Endothelial cell of umbilical vein (primary cell): Measurements from ENCODE around the gene PLXNA4. TPM values are rescaled to one million over a fixed set of nuclear protein-coding genes. Genes with fewer than 3 reads are reported as not detected.

Experiments used
- BruUV-seq: library from RNA; stranded (reverse); fragments of 400-500 nt; replicated peaks from 2 replicates; lab custom pipeline; 2021; lab: Mats Ljungman, UMichigan
- CTCF ChIA-PET: fragments of 300-600, 350-600 bp; sonication (Branson Sonifier 250); formaldehyde crosslinking; loops from one replicate; lab custom pipeline; 2021; ENCODE audit warnings: antibody characterized with exemption, inconsistent platforms; lab: Charles Lee
- POLR2A ChIA-PET: fragments of 300-600, 350-600 bp; sonication (Branson Sonifier 250); formaldehyde crosslinking; loops from one replicate; lab custom pipeline; 2021; ENCODE audit warnings: antibody characterized with exemption, inconsistent platforms; lab: Charles Lee
- DNase-seq: peaks from one replicate; pipeline ENCODE4 v3.0.0-alpha.2; 2011; ENCODE audit warnings: low read depth, low spot score
- FAIRE-seq: peaks from 2 replicates; lab custom pipeline; 2011; peaks lifted over from hg19 to GRCh38; lab: Jason Lieb, UNC
- H2AFZ ChIP-seq: 2 replicates; pipeline ENCODE4 v1.6.0; 2012; ENCODE audit warnings: low read depth, low read length, control low read depth, inconsistent platforms
- H3K27ac ChIP-seq: 2 replicates; pipeline ENCODE4 v1.5.1; 2011; ENCODE audit warnings: low read depth, mild to moderate bottlenecking, control low read depth, low read length, moderate library complexity; ENCODE audit not compliant: insufficient read depth
- H3K27me3 ChIP-seq, 2 experiments: 2 replicates each; pipeline versions ENCODE4 v1.6.0 to v1.6.1; 2011; ENCODE audit warnings: low read length in 2 of 2, mixed read lengths in 1 of 2; ENCODE audit not compliant: control insufficient read depth in 2 of 2, insufficient read depth in 2 of 2
- H3K36me3 ChIP-seq, 2 experiments: 2 replicates in 1 of 2; 3 replicates in 1 of 2; pipeline ENCODE4 v1.5.1; 2011; ENCODE audit warnings: low read length in 2 of 2, mild to moderate bottlenecking in 1 of 2, moderate library complexity in 1 of 2; ENCODE audit not compliant: control insufficient read depth in 2 of 2, insufficient read depth in 2 of 2; ENCODE audit errors: extremely low read depth in 1 of 2
- H3K4me1 ChIP-seq: 3 replicates; pipeline ENCODE4 v1.5.1; 2011; ENCODE audit warnings: mild to moderate bottlenecking, low read length; ENCODE audit not compliant: control insufficient read depth, insufficient read depth; ENCODE audit errors: extremely low read depth
- H3K4me2 ChIP-seq: 2 replicates; pipeline ENCODE4 v1.6.1; 2011; ENCODE audit warnings: low read length, control low read depth, mixed read lengths; ENCODE audit not compliant: insufficient read depth
- H3K4me3 ChIP-seq, 3 experiments: fragments of 200-600 bp in 1 of 3; sonication (generic), shearing (Covaris generic) in 1 of 3; replicated peaks in 1 of 3; 2 replicates each; pipeline ENCODE4 v1.5.1; 2011 to 2016; ENCODE audit warnings: control low read depth in 3 of 3, low read length in 3 of 3, mild to moderate bottlenecking in 2 of 3, inconsistent platforms in 1 of 3, low read depth in 1 of 3, moderate library complexity in 1 of 3; ENCODE audit not compliant: insufficient read depth in 1 of 3
- H3K79me2 ChIP-seq: 2 replicates; pipeline ENCODE4 v1.6.0; 2012; ENCODE audit warnings: low read length, inconsistent platforms; ENCODE audit not compliant: control insufficient read depth, insufficient read depth
- H3K9ac ChIP-seq: replicated peaks from 2 replicates; pipeline ENCODE3; 2011; ENCODE audit warnings: low read length, control low read depth; ENCODE audit not compliant: insufficient read depth; ENCODE audit errors: extremely low read depth
- H3K9me1 ChIP-seq: replicated peaks from 3 replicates; pipeline ENCODE4 v1.6.0; 2011; ENCODE audit warnings: mild to moderate bottlenecking, low read length; ENCODE audit not compliant: control insufficient read depth, insufficient read depth; ENCODE audit errors: extremely low read depth
- H3K9me3 ChIP-seq: replicated peaks from 2 replicates; pipeline ENCODE4 v1.5.1; 2012; ENCODE audit warnings: low read length, inconsistent platforms; ENCODE audit not compliant: control insufficient read depth, insufficient read depth
- H4K20me1 ChIP-seq: replicated peaks from 2 replicates; pipeline ENCODE3; 2011; ENCODE audit warnings: mild to moderate bottlenecking, low read length; ENCODE audit not compliant: control insufficient read depth, insufficient read depth; ENCODE audit errors: extremely low read depth
- EZH2 ChIP-seq: IDR thresholded peaks from 2 replicates; pipeline ENCODE4 v1.6.1; 2012; ENCODE audit warnings: borderline replicate concordance, low read depth, mild to moderate bottlenecking, moderate library complexity, low read length, inconsistent platforms; ENCODE audit not compliant: severe bottlenecking
- FOS ChIP-seq: IDR thresholded peaks from 2 replicates; pipeline ENCODE4 v1.6.1; 2011; ENCODE audit warnings: mild to moderate bottlenecking, low read length, moderate library complexity, borderline replicate concordance; ENCODE audit not compliant: insufficient read depth
- GATA2 ChIP-seq: IDR thresholded peaks from 2 replicates; pipeline ENCODE4 v1.7.0; 2011; ENCODE audit warnings: low read depth, mild to moderate bottlenecking, moderate library complexity, mixed read lengths, low read length; ENCODE audit not compliant: insufficient read length, insufficient read depth
- JUN ChIP-seq: IDR thresholded peaks from 2 replicates; pipeline ENCODE4 v1.6.1; 2011; ENCODE audit warnings: borderline replicate concordance, low read depth; ENCODE audit not compliant: insufficient read length, insufficient read depth
- MYC ChIP-seq: IDR thresholded peaks from one replicate; pipeline ENCODE4 v1.6.1; 2011; ENCODE audit warnings: mild to moderate bottlenecking, low read depth, low read length
- POLR2A ChIP-seq: IDR thresholded peaks from 2 replicates; pipeline ENCODE4 v1.6.1; 2012; ENCODE audit warnings: low read depth, mild to moderate bottlenecking, control low read depth, low read length
- POLR2AphosphoS5 ChIP-seq: IDR thresholded peaks from 2 replicates; pipeline ENCODE4 v1.6.1; 2012; ENCODE audit warnings: low read depth, mild to moderate bottlenecking, control low read depth, low read length, moderate library complexity; ENCODE audit not compliant: insufficient read depth
- dilution Hi-C: fragments of 300-500 bp; cut with MboI; formaldehyde crosslinking; loops from one replicate; pipeline ENCODE4 v1.15.0; 2019; ENCODE audit warnings: low sequenced_read_pairs; ENCODE audit not compliant: extremely low pct_ligation_motif_present
- intact Hi-C: fragments of 100-400 bp; cut with micrococcal nuclease; formaldehyde crosslinking; loops from one replicate; pipeline ENCODE4 v1.10.0; 2022
- polyA plus RNA-seq, 4 experiments: library from polyadenylated mRNA; depleted of rRNA in 3 of 4; stranded (reverse) in 3 of 4; unstranded in 1 of 4; fragments of >200 nt; gene quantifications; 2 replicates each; pipeline versions ENCODE4 v1.2.1 to v1.2.3, GENCODE V29; 2011 to 2012; ENCODE audit warnings: missing spikeins in 1 of 4
- total RNA-seq: library from RNA; stranded (reverse); gene quantifications from 2 replicates; pipeline ENCODE4 v1.2.3, GENCODE V29; 2021
- TF ChIP-seq, protein P1 (sequence below): IDR thresholded peaks from 2 replicates; pipeline ENCODE4 v1.6.1; 2011; ENCODE audit not compliant: insufficient read depth, insufficient read length
- TF ChIP-seq, protein P2 (sequence below), 2 donors: IDR thresholded peaks; 1 replicate in 1 of 2; 2 replicates in 1 of 2; pipeline ENCODE4 v1.5.1; 2011; ENCODE audit warnings: low read length in 2 of 2, mild to moderate bottlenecking in 2 of 2, moderate library complexity in 2 of 2, control low read depth in 1 of 2, inconsistent platforms in 1 of 2, low read depth in 1 of 2; ENCODE audit not compliant: insufficient read depth in 1 of 2; ENCODE audit errors: extremely low read depth in 1 of 2

The PLXNA4 gene
- total and polyA plus RNA-seq, 2 donors (not counting 3 experiments of a cell fraction or from before 2014, with no cell fraction given), result 12.1 to 20.4 TPM

DNA sequence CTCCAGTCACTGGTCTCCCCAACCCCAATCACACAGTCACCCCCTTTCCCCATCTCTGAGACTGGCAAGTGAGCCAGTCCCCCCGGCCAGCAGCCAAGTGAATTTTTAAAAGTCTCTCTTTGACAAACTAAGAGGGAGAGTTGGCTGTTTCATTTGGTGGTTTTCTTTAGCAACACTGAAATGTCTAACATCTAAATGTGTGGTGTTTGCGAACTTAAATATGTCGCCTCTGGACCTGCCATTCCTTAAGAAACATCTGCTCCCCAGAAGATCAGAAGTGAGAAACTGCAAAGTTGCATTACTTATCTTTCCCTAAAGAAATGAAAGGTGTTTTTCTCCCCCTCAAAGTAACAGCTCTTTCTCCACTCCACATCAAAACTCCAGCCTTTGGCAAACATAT, 34.7 kb upstream of the PLXNA4 start:
- no peak overlapping the region for H2AFZ ChIP-seq
- H3K9me3 ChIP-seq, result no peaks in the 10 kb centered on the region
- no peak overlapping the region for H3K4me3 ChIP-seq
- no peak overlapping the region for H3K27ac ChIP-seq
- DNase-seq (no peak), FAIRE-seq (no peak)
- no peak for TF ChIP-seq EZH2
- TF ChIP-seq GATA2, result no peak
- no peak for TF ChIP-seq JUN
- no peak for TF ChIP-seq POLR2AphosphoS5
- intact Hi-C loops, result no loop called here
- no peaks in the 10 kb centered on the region for H4K20me1 ChIP-seq
- ChIA-PET CTCF (interaction anchor here (1.3 kb wide), 1 partner anchor 11 kb away, joined by 3 read pairs; no protein-coding TSS in a partner anchor), POLR2A (no interaction called here)
- BruUV-seq, result no TSS peak
- H3K79me2 ChIP-seq, result no peaks in the 10 kb centered on the region
- peaks cover 5% of the 10 kb centered on the region for H3K4me1 ChIP-seq
- no peak overlapping the region for H3K4me2 ChIP-seq
- dilution Hi-C loops, result no loop called here
- no peaks in the 10 kb centered on the region for H3K36me3 ChIP-seq
- no peak overlapping the region for H3K9ac ChIP-seq
- H3K9me1 ChIP-seq, result no peaks in the 10 kb centered on the region
- peaks cover 13 to 16% of the 10 kb centered on the region in 2 experiments for H3K27me3 ChIP-seq

DNA sequence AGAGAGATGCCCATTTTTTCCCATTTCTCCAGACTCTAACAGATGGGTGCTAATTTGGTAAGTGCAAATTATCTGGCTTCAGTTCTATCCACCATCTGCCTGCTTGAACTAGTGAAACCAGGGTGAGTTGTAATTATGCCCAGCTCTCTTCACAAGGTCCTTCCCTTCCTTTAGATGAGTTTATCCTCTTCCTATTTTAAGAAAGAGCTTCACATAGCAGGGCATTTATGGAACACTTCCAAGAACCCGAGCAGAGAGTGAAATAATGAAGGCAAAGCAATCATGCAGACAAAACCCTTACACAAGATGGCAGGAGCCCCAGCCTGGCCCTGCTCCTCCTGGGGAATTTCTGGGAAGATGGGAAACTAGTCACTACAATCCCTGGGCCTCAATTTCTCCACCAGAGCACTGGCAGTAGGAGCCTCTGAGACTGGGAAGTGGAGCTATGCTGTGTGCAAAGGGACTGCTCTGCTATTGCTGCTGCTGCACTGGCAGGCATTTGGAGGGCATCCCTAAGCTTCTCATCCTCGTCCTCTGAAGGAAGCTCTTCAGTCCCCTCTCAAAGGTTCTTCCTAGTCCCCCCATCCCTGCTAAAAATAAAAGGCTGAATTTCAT, 33.7 kb upstream of the PLXNA4 start:
- H3K9ac ChIP-seq, result no peak overlapping the region
- H3K9me1 ChIP-seq, result no peaks in the 10 kb centered on the region
- H3K27me3 ChIP-seq, result peaks cover 13 to 19% of the 10 kb centered on the region in 2 experiments
- FAIRE-seq (no peak), DNase-seq (no peak)
- no peaks in the 10 kb centered on the region for H3K9me3 ChIP-seq
- dilution Hi-C loops, result no loop called here
- H3K4me3 ChIP-seq, result no peak overlapping the region
- BruUV-seq, result no TSS peak
- H3K4me1 ChIP-seq, result peaks cover 5% of the 10 kb centered on the region
- ChIA-PET CTCF (interaction anchor here (1.3 kb wide), 1 partner anchor 12 kb away, joined by 3 read pairs; no protein-coding TSS in a partner anchor), POLR2A (no interaction called here)
- no peaks in the 10 kb centered on the region for H3K36me3 ChIP-seq
- H4K20me1 ChIP-seq, result no peaks in the 10 kb centered on the region
- H3K79me2 ChIP-seq, result no peaks in the 10 kb centered on the region
- no peak overlapping the region for H2AFZ ChIP-seq
- intact Hi-C loops, result no loop called here
- H3K27ac ChIP-seq, result no peak overlapping the region
- no peak overlapping the region for H3K4me2 ChIP-seq
- TF ChIP-seq MYC, result no peak
- no peak for TF ChIP-seq POLR2A
- TF ChIP-seq, protein P1, sequence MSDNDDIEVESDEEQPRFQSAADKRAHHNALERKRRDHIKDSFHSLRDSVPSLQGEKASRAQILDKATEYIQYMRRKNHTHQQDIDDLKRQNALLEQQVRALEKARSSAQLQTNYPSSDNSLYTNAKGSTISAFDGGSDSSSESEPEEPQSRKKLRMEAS, result no peak
- TF ChIP-seq EZH2, result no peak
- no peak for TF ChIP-seq JUN
- TF ChIP-seq FOS, result no peak
- TF ChIP-seq, protein P2, sequence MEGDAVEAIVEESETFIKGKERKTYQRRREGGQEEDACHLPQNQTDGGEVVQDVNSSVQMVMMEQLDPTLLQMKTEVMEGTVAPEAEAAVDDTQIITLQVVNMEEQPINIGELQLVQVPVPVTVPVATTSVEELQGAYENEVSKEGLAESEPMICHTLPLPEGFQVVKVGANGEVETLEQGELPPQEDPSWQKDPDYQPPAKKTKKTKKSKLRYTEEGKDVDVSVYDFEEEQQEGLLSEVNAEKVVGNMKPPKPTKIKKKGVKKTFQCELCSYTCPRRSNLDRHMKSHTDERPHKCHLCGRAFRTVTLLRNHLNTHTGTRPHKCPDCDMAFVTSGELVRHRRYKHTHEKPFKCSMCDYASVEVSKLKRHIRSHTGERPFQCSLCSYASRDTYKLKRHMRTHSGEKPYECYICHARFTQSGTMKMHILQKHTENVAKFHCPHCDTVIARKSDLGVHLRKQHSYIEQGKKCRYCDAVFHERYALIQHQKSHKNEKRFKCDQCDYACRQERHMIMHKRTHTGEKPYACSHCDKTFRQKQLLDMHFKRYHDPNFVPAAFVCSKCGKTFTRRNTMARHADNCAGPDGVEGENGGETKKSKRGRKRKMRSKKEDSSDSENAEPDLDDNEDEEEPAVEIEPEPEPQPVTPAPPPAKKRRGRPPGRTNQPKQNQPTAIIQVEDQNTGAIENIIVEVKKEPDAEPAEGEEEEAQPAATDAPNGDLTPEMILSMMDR (IDR thresholded peaks at IDR 0.05; ENCODE audit: extremely low read depth in 1 of 2, insufficient read depth in 1 of 2, low read depth in 1 of 2, low read length in 2 of 2), result no peak
- no peak for TF ChIP-seq POLR2AphosphoS5
- TF ChIP-seq GATA2, result no peak
